IMR-90 (cell line): Measurements from ENCODE around the gene FARS2. TPM values are rescaled to one million over a fixed set of nuclear protein-coding genes. Genes with fewer than 3 reads are reported as not detected.

Experiments
- ATAC-seq: fragments of 200-7000 bp; cut with Tn5 transposase; 2 replicates; pipeline ENCODE4 v1.9.1; 2020; ENCODE audit warnings: low read depth, mild to moderate bottlenecking, moderate library complexity
- BruUV-seq: library from RNA; stranded (reverse); fragments of 400-500 nt; replicated peaks from 2 replicates; lab custom pipeline; 2021; lab: Mats Ljungman, UMichigan
- CTCF ChIA-PET: fragments of 300-600 bp; formaldehyde crosslinking; extraction: SDS; loops from one replicate; lab custom pipeline; 2021; ENCODE audit warnings: antibody characterized with exemption; lab: Yijun Ruan, JAX
- POLR2A ChIA-PET: fragments of 300-600 bp; sonication (Branson Sonifier 250); formaldehyde crosslinking; loops from one replicate; lab custom pipeline; 2022; ENCODE audit warnings: antibody characterized with exemption; ENCODE audit not compliant: unreplicated experiment; lab: Charles Lee
- DNase-seq: peaks from one replicate; pipeline ENCODE4 v3.0.0; 2013
- H2AFZ ChIP-seq: replicated peaks from 2 replicates; pipeline ENCODE3; 2013; ENCODE audit warnings: low read length, mild to moderate bottlenecking; ENCODE audit not compliant: poor library complexity
- H2AK5ac ChIP-seq: 2 replicates; pipeline ENCODE4 v1.6.1; 2013; ENCODE audit warnings: low read depth, low read length, inconsistent platforms
- H2AK9ac ChIP-seq: replicated peaks from 2 replicates; pipeline ENCODE3; 2013; ENCODE audit warnings: mild to moderate bottlenecking, low read depth, low read length, moderate library complexity; ENCODE audit not compliant: poor library complexity
- H2BK120ac ChIP-seq: 2 replicates; pipeline ENCODE4 v1.6.1; 2013; ENCODE audit warnings: low read depth, low read length, inconsistent platforms
- H2BK15ac ChIP-seq: 3 replicates; pipeline ENCODE4 v1.6.1; 2013; ENCODE audit warnings: low read depth, low read length, inconsistent platforms
- H2BK20ac ChIP-seq: 2 replicates; pipeline ENCODE4 v1.6.1; 2013; ENCODE audit warnings: low read depth, mild to moderate bottlenecking, inconsistent platforms, low read length, moderate library complexity
- H2BK5ac ChIP-seq: 2 replicates; pipeline ENCODE4 v1.6.1; 2013; ENCODE audit warnings: mild to moderate bottlenecking, low read depth, low read length, inconsistent platforms; ENCODE audit not compliant: poor library complexity, severe bottlenecking
- H3K14ac ChIP-seq: replicated peaks from 2 replicates; pipeline ENCODE4 v1.6.1; 2013; ENCODE audit warnings: low read depth, low read length, inconsistent platforms
- H3K18ac ChIP-seq: 2 replicates; pipeline ENCODE4 v1.6.1; 2013; ENCODE audit warnings: low read depth, low read length, control low read depth
- H3K23ac ChIP-seq: 2 replicates; pipeline ENCODE4 v1.6.1; 2013; ENCODE audit warnings: low read depth, low read length, inconsistent platforms
- H3K27ac ChIP-seq: 2 replicates; pipeline ENCODE4 v1.5.1; 2013; ENCODE audit warnings: mild to moderate bottlenecking, control low read depth, low read length; ENCODE audit not compliant: insufficient read depth
- H3K27me3 ChIP-seq: 2 replicates; pipeline ENCODE4 v1.6.1; 2013; ENCODE audit warnings: low read length; ENCODE audit not compliant: control insufficient read depth, insufficient read depth
- H3K36me3 ChIP-seq: 2 replicates; pipeline ENCODE4 v1.6.1; 2013; ENCODE audit warnings: low read length, mixed read lengths; ENCODE audit not compliant: control insufficient read depth, insufficient read depth
- H3K4ac ChIP-seq: 2 replicates; pipeline ENCODE4 v1.6.1; 2013; ENCODE audit warnings: low read depth, low read length, inconsistent platforms
- H3K4me1 ChIP-seq: 2 replicates; pipeline ENCODE4 v1.6.1; 2013; ENCODE audit warnings: low read length, mixed read lengths; ENCODE audit not compliant: control insufficient read depth, insufficient read depth
- H3K4me2 ChIP-seq: 2 replicates; pipeline ENCODE4 v1.6.1; 2013; ENCODE audit warnings: low read depth, mild to moderate bottlenecking, control low read depth, low read length, moderate library complexity
- H3K4me3 ChIP-seq: 2 replicates; pipeline ENCODE4 v1.5.1; 2013; ENCODE audit warnings: low read depth, mild to moderate bottlenecking, control low read depth, low read length, moderate library complexity; ENCODE audit not compliant: insufficient read depth
- H3K56ac ChIP-seq: 2 replicates; pipeline ENCODE4 v1.6.1; 2013; ENCODE audit warnings: low read length, inconsistent platforms; ENCODE audit not compliant: insufficient read depth; ENCODE audit errors: extremely low read depth
- H3K79me1 ChIP-seq, 2 experiments: 2 replicates each; pipeline ENCODE4 v1.6.1; 2013; ENCODE audit warnings: low read length in 2 of 2, inconsistent platforms in 1 of 2, low read depth in 1 of 2
- H3K9ac ChIP-seq: 2 replicates; pipeline ENCODE4 v1.6.1; 2013; ENCODE audit warnings: low read depth, low read length, control low read depth
- H3K9me1 ChIP-seq: 2 replicates; pipeline ENCODE4 v1.6.1; 2013; ENCODE audit warnings: low read length, inconsistent platforms; ENCODE audit not compliant: insufficient read depth
- H3K9me3 ChIP-seq: 2 replicates; pipeline ENCODE4 v1.6.1; 2013; ENCODE audit warnings: low read length; ENCODE audit not compliant: control insufficient read depth, insufficient read depth
- H4K20me1 ChIP-seq: 2 replicates; pipeline ENCODE4 v1.6.1; 2013; ENCODE audit warnings: low read length, inconsistent platforms; ENCODE audit not compliant: insufficient read depth
- H4K5ac ChIP-seq: 2 replicates; pipeline ENCODE4 v1.6.1; 2013; ENCODE audit warnings: mild to moderate bottlenecking, low read depth, low read length, control low read depth
- H4K8ac ChIP-seq, 2 experiments: 2 replicates each; pipeline ENCODE4 v1.6.1; 2013; ENCODE audit warnings: low read depth in 2 of 2, low read length in 2 of 2, control low read depth in 1 of 2, inconsistent platforms in 1 of 2
- H4K91ac ChIP-seq: 2 replicates; pipeline ENCODE4 v1.6.1; 2013; ENCODE audit warnings: low read depth, low read length, inconsistent platforms; ENCODE audit not compliant: insufficient read depth
- BHLHE40 ChIP-seq: fragments of 150-350 bp; IDR thresholded peaks from 2 replicates; pipeline ENCODE4 v1.6.1; 2016; ENCODE audit warnings: mild to moderate bottlenecking, low read depth, low read length
- CEBPB ChIP-seq: IDR thresholded peaks from 2 replicates; pipeline ENCODE4 v1.6.1; 2012; ENCODE audit warnings: low read depth, low read length, improper control_type of control experiment
- CHD1 ChIP-seq: IDR thresholded peaks from 2 replicates; pipeline ENCODE4 v1.6.1; 2012; ENCODE audit warnings: low read depth, low read length, improper control_type of control experiment
- MAFK ChIP-seq: IDR thresholded peaks from 2 replicates; pipeline ENCODE4 v1.6.1; 2012; ENCODE audit warnings: low read depth, low read length, improper control_type of control experiment
- MAZ ChIP-seq: IDR thresholded peaks from 2 replicates; pipeline ENCODE4 v1.6.1; 2012; ENCODE audit warnings: low read depth, mild to moderate bottlenecking, low read length, improper control_type of control experiment, moderate library complexity, borderline replicate concordance
- RAD21 ChIP-seq: IDR thresholded peaks from 2 replicates; pipeline ENCODE4 v1.6.1; 2012; ENCODE audit warnings: low read length, improper control_type of control experiment
- RCOR1 ChIP-seq: IDR thresholded peaks from 2 replicates; pipeline ENCODE4 v1.6.1; 2012; ENCODE audit warnings: mild to moderate bottlenecking, low read length, improper control_type of control experiment; ENCODE audit not compliant: insufficient replicate concordance
- RFX5 ChIP-seq: IDR thresholded peaks from 2 replicates; pipeline ENCODE4 v1.8.0; 2012; ENCODE audit warnings: low read depth, mild to moderate bottlenecking, low read length, moderate library complexity
- WGBS, 2 experiments: methylation state at CpG; one replicate each; pipeline versions ENCODE4 v1.1.5 to v1.1.7; 2013; ENCODE audit warnings: missing lambda C conversion rate in 2 of 2; ENCODE audit not compliant: insufficient read length in 1 of 2; ENCODE audit errors: extremely low coverage in 2 of 2; 5-methylcytosine and 5-hydroxymethylcytosine counted together
- dilution Hi-C: fragments of 300-500 bp; cut with HindIII; formaldehyde crosslinking; loops from one replicate; pipeline ENCODE4 v1.14.3; 2018; ENCODE audit warnings: low sequenced_read_pairs; ENCODE audit not compliant: unreplicated experiment
- in situ Hi-C: fragments of 300-500 bp; cut with MboI; formaldehyde crosslinking; loops from 3 replicates; pipeline ENCODE4 v1.14.3; 2019; ENCODE audit warnings: low sequenced_read_pairs, inconsistent platforms, mixed read lengths
- intact Hi-C: fragments of 100-400 bp; cut with micrococcal nuclease; formaldehyde crosslinking; loops from 2 replicates; pipeline ENCODE4 v1.10.0; 2022
- polyA plus RNA-seq, 3 experiments: library from polyadenylated mRNA; depleted of rRNA; stranded (reverse); fragments of >200 nt; gene quantifications; 2 replicates each; pipeline ENCODE4 v1.2.3, GENCODE V29; 2012; ENCODE audit warnings: low replicate concordance in 1 of 3
- total RNA-seq: library from RNA; depleted of rRNA; stranded (reverse); fragments of >200 nt; gene quantifications from 2 replicates; pipeline ENCODE4 v1.2.3, GENCODE V29; 2012

FARS2 gene
- total and polyA plus RNA-seq, 2 of the 4 experiments (the other 2 are of a cell fraction) = 12.1 to 28.9 TPM

DNA sequence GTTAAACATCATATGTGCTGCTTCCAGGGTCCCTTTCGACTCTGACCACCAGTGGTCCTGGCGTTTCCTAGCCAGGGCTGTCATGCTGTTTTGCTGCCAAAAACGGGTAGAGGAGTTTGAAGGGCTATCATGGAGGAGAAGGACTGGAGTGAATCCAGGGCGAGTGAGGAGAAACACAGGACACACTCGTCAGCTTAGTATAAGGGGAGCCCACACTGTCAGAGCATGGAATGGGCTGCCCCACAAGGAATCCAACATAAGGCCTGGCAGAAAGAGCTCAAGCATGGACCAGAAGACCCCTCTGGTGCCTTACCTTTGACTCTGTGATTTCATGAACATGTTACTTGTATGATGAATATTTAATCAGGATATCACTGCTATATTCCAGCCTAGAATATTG lies 498.3 kb downstream of the FARS2 start:
- H3K23ac ChIP-seq = no peak overlapping the region
- no peak for DNase-seq
- no peak overlapping the region for H3K4me3 ChIP-seq
- H2BK15ac ChIP-seq = no peak overlapping the region
- ATAC-seq = no peak
- H4K8ac ChIP-seq = no peak overlapping the region
- no peaks in the 10 kb centered on the region for H4K20me1 ChIP-seq
- H3K36me3 ChIP-seq = no peaks in the 10 kb centered on the region
- no peak overlapping the region for H3K56ac ChIP-seq
- no peak overlapping the region for H2BK5ac ChIP-seq
- BruUV-seq = no TSS peak
- H4K91ac ChIP-seq = no peak overlapping the region
- no peak overlapping the region for H3K18ac ChIP-seq
- in situ Hi-C loops = no loop called here
- ChIA-PET POLR2A (no interaction called here), CTCF (interaction anchor here (0.6 kb wide), 1 partner anchor 110 kb away, joined by 3 read pairs; no protein-coding TSS in a partner anchor)
- H4K5ac ChIP-seq = no peak overlapping the region
- no peak overlapping the region for H3K27ac ChIP-seq
- H3K4me1 ChIP-seq = no peaks in the 10 kb centered on the region
- no peak overlapping the region for H3K4me2 ChIP-seq
- WGBS, 2 experiments = 81% methylated on average over 3 of the region's 5 CpGs; no CpG with 5 or more reads in 1 of the 2 experiments
- H3K9me3 ChIP-seq = no peaks in the 10 kb centered on the region
- dilution Hi-C loops = no loop called here
- TF ChIP-seq RAD21 = no peak
- TF ChIP-seq RCOR1 = no peak
- TF ChIP-seq CHD1 = no peak
- no peak for TF ChIP-seq BHLHE40
- no peak for TF ChIP-seq CEBPB
- TF ChIP-seq MAZ = no peak
- no peak for TF ChIP-seq MAFK
- TF ChIP-seq RFX5 = no peak
- H2AK9ac ChIP-seq = no peak overlapping the region
- no peak overlapping the region for H3K14ac ChIP-seq
- no peak overlapping the region for H2BK120ac ChIP-seq
- H3K9ac ChIP-seq = no peak overlapping the region
- H2BK20ac ChIP-seq = no peak overlapping the region
- H3K27me3 ChIP-seq = no peaks in the 10 kb centered on the region
- no peak overlapping the region for H2AK5ac ChIP-seq
- no peaks in the 10 kb centered on the region for H3K79me1 ChIP-seq
- H2AFZ ChIP-seq = no peak overlapping the region
- intact Hi-C loops = loop anchor here (10.0 kb wide), 1 partner anchor 785 kb away; no protein-coding TSS in a partner anchor
- H3K9me1 ChIP-seq = no peaks in the 10 kb centered on the region
- no peak overlapping the region for H3K4ac ChIP-seq
